GM18870 (cell line): ENCODE measurements around the gene TTC23.
A peak's percentile ranks its signal among the peaks of the same experiment; 100 is the strongest.

ENCODE experiments used
- ATAC-seq: cut with Tn5 transposase; IDR thresholded peaks from one replicate; pipeline ENCODE4 v1.9.1; 2021; ENCODE audit warnings: moderate library complexity; ENCODE audit not compliant: unreplicated experiment

Gene TTC23, protein sequence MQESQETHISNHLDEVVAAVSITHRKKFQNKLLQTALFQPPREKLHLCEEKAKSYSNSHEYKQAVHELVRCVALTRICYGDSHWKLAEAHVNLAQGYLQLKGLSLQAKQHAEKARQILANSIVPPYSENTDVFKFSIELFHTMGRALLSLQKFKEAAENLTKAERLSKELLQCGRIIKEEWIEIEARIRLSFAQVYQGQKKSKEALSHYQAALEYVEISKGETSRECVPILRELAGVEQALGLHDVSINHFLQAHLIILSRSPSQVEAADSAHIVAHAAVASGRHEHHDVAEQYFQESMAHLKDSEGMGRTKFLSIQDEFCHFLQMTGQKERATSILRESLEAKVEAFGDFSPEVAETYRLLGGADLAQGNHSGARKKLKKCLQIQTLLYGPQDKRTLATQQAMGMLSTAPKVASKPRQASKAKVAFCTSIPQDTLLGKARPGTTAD

DNA sequence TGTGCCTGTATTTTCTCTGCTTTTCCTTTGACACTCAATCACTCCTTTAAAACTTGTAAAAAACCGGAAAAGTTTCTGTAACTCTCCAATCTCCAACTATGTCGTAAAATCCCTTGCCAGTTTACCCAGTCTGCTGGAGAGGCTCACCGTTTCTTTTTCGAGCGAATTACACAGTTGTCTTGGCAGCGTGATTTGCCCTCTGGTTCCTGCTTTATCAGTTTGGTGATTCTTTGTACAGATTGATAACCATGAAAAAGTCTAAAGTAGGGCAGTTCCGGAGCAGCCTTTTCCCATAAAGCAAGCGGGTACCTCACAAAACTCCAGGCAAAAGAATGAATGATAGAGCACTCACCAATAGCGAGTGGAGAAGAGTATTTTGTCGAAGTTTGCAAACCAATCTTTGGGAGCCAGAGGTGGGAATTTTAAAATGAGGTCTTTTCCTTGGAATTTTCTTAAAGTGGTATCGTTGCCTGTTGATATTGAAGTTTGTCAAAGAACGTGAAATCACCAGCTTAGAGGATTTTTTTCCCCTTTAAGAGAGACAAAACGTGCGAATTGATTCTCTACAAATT is at the start of gene TTC23:
Gene TTC23 (minus strand): TSS at position 312 of the 572 bp plus-strand sequence. CDS start 20,869 bp downstream, outside the sequence.
- ATAC-seq: no peak

DNA sequence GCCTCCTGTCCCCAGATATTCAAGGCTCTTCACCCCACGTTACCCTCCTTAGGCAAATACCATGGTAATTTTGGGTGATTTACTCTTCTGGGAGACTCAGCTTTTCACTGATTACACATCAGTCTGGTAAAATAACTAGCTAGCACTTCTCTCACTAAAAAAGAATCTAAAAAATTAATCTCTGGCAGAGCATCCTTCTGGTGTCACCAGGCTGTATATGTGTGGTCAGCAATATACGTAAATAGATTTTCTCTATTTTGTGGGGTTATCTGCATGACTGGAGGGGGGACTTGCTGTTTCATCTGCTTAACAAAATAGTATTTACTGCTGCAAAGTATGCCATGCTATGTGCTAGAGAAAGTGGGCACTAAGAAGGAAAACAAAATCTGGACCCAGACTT is 47.0 kb upstream of the TTC23 start:
- ATAC-seq: no peak

DNA sequence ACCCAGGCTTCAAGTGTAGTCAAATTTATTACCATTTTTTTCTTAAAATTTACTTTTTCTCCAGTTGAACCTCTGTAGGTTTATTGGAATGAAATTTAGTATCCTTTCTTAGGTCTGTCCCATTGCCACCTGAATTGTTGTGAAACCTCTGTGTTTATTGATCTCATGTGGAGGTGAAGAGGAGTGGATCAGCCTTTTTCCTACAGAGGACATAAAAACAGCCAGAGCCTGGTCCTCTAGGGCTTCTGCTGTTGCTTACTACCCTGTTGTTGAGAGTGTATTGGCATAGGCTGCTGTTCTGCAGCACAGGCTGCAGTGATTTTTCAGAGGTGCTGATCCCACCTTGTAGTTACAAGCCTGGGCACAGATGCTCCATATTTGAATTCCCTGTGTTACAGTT is 46.5 kb upstream of the TTC23 start:
- ATAC-seq: no peak

DNA sequence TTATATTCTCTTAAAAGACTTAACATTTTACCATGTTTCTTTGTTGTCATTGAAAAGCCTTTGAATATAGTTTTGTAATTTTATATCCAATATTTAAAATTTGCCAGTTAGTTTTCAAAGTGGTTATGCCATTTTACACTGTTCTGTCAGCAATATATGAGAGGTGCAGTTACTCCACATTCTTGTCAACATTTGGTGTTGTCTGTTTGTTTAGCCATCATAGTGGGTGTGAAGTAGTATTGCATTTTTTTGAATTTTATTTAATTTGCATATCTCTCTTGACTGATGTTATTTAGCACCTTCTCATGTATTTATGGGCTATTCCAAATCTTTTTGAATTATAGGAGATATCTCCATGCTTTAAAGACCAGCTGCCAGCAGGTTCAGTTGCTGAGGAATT is 42.3 kb upstream of the TTC23 start:
- ATAC-seq: no peak

DNA sequence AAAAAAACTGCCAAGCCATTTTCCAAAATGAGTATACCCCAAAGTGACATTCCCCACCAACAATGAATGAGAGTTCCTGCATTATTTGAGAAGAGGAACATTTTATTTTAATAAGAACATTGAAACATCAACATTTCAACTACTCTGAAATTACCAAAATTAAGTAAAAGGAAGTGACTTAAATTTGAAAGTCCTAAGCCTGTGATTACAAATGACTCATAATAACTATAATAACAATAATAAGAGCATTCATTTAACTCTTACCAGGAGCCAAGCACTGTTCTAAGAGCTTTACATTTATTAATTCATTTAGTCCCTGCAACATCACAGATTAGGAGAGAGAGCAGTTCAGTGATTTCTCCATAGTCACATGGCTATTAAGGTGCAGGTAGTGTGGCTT is 34.3 kb upstream of the TTC23 start:
- no peak for ATAC-seq

DNA sequence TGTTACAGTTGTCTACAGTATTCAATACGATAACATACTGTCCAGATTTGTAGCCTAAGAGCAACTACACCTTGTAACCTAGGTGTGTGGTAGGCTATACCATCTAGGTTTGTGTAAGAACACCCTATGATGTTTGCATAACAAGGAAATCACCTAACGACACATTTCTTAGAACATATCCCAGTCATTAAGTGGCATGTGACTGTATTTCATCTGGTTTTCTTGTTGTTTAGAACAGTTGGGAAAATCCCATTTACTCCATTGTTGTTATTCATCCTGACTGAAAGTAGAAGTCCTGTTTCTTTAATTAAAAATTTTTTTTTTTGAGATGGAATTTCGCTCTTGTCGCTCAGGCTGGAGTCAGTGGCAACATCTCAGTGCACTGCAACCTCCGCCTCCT is 33.2 kb upstream of the TTC23 start:
- ATAC-seq: no peak

DNA sequence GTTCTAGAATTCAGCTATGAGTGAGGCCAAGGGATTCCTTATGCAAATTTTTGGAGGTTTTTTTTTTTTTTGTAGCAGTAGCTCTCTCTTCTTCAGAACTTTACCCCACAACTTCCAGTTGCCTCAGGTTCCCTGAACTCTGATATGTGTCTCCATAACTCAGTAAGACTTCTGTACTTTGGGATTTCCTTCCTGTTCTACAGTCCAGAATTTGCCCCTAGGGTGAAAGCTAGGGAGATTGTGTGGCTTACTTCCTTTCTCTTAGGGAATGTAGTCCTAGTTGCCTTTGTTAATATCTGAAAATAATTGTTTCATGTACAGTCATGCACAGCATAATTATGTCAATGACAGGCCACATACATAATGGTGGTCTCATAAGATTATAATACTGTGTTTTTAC is 32.7 kb upstream of the TTC23 start:
- no peak for ATAC-seq

DNA sequence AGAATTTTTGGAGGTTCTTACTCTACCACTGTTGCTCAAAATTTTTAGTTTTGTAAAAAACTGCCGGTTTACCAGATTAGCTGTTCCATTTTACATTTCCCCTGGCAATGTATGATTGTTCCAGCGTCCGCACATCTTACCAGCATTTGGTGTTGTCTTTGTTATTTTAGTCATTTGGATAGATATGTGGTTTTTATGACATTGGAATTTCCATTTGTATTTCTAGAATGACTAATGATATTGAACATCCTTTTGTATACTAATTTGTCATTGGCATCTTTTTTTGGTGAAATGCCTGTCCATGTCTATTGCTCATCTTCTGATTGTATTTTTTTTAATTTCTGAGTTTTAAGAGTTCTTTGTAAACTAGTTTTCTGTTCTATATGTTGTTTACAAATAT is 30.4 kb upstream of the TTC23 start:
- no peak for ATAC-seq

DNA sequence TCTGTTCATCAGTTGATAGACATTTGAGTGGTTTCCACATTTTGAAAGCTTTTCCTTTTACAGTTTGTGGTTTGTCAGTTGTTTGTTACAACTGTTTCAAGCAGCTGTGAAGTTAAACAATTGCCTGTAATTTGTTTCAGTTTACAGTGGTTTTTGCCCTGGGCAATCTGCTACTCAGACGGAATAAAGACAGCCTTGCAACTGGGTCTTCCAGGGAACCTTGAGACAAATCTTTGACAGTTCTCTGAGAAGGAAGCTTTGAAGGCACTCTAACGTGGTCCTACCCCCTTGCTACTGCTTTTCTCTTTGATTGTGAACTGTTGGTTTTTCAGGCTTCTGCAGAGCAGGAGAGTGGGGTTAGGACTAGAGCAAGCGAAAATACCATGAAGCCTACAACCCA is 29.9 kb upstream of the TTC23 start:
- ATAC-seq: no peak

DNA sequence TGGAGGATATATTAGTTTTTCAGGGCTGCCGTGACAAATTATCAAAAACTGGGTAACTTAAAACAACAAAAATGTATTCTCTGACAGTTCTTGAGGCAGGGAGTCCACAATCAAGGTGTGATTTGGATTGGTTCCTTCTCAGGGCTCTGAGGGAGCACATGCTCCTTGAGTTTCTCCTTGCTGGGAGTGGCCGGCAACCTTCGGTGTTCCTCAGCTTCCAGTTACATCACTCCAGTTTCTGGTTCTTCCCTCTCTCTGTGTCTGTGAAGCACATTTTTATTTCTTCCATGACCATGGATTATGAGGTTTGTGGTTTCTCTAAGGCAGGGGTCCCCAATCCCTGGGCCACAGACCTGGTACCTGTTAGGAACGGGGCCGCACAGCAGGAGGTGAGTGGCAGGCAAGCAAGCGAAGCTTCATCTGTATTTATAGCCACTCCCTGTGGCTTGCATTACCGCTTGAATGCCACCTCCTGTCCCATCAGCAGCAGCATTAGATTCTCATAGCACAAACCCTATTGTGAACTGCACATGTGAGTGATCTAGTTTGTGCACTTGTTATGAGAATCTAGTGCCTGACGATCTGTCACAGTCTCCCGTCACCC is 26.2 kb upstream of the TTC23 start:
- peak; percentile 63 for ATAC-seq

DNA sequence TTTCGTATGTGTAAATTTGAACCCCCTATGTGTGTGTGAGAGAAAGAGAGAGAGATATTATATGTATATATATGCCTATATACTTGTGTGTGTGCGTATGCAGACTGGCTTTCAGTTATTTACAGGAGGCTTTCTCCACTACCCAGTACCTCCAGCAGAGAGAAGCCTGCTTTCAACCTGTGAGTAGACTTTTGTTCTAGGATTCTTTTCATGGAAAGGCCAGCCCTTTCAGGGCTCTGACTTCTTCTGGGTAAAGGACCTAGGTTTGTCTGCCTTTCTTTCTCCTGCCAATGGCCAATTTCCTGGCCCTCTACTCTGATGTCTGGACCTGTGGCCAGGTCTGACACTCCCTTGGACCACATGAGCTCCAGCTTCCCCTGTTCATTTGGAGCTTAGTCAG is 25.7 kb upstream of the TTC23 start:
- ATAC-seq: no peak

DNA sequence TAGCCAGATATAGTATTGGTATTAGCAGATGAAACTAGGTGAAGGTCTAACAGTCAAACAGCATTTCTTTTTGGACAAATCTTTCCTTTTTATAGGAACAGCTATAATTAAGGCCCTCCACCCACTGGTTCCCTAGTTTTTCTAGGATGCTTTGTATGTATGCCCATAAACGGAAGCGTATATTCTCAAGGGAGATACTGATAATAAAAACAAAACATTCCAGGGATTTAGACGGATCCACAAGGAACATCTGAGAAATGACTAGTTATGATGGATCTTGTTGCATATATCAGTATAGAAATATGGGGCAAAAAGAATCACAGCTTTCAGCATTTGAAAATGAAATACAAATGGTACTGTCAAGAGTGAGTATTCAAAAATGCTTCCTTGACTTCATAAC is 24.4 kb upstream of the TTC23 start:
- ATAC-seq: no peak

DNA sequence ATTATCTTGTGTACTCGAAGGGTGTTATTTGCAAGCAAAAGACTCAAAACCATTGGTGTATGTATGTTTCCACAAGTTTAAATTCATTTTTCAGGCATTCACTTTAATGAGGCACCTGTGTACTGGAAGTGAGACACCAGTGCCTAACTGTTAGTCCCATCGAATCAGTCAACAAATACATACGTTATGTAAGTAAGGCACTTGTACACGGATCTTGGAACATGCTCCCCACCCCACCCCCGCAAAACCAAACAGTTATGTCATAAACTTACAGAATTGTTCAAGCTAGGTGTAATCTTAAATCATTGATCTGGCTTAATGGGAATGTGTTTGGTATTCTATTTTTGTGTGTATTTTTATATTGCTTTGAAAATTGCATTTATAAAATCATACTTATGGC is 19.1 kb upstream of the TTC23 start:
- ATAC-seq: no peak

DNA sequence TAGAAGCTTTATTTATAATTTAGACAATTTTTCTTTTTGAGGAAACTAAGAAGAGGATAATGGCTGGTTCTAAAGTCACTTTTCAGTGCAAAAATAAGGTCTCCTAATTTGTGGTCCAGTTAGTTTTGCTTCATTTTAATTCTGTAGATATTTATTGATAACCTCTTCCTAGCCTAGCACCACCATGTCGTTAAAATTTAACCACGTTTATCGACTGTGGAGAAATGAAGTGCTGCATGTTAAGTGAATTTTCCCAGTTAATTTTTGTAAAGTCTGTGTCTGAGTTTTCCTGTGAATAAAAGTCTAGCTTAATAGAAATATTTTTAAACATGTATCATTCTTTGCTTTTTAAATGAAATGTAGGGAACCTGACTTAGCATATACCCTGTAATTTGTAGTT is 18.6 kb upstream of the TTC23 start:
- no peak for ATAC-seq

DNA sequence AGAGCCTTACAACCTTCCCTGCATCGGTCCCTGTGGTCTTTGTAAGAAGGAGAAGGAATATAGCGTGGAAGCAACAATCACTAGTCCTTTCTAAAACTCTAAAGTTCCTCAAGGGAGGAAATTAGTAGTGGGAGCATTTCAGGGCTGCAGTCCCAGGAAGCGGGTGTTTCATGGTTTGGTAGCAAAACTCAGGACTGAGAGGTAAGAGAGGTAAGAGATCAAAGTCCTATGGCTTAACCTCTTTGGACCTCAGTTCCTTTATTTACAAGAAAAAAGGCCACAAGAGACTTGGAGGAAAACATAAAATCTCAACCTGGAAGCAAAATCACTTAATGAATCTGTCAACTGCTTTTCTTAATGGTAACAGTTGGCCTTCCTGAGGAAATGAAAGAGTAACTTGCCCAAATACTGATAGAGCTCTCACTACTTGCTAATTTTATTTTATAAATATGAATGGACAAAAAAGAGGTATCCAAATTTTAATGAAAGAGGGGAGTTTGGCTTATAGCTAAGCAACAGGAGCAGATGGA is 16.2 kb upstream of the TTC23 start:
- ATAC-seq: no peak

DNA sequence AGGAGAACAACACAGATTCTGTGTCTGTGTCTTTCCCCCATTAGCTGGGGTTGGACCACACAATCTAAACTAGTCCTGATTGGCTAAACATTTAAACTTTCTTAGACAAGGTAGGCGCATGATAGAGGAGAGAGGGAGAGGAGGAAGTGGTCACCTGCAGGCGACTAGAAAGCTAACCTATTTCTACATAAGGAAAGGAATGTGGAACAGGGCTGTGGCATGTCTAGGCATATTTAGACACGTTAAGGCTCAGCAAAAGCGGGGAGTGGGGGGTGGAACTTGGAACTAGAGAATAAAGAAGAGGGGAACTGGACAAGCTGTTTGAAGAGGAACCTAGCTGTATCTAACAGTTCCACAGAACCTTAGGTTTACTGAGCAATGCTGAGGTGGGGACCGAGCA is 14.7 kb upstream of the TTC23 start:
- no peak for ATAC-seq

DNA sequence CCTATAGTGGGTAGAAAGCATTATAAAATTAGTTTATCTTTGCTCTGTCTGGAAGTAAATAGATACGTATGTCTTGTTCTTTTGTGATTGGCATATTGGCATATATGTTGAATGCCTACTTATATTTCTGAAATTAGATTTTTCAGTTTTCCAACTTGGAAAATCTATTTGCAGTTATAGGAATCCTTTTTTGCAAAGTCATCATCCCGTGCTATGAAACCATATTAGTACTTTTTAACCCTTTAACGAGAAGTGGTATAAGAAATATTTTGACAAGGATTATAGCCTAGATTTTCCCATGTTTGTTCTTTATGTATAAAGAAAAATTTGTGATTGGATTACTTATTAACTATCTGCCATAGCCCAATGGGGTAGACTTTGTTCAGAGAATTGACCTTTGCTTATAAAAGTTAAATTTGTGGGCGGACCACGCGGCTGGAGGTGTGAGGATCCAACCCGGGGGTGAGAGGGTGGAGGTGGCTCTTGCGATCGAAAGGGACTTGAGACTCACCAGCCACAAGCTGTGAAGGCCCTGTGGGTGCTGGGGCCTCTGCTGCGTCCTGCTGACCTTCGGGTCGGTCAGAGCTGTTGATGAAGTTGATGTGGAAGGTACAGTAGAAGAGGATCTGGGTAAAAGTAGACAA is 7.8 kb upstream of the TTC23 start:
- ATAC-seq: no peak

DNA sequence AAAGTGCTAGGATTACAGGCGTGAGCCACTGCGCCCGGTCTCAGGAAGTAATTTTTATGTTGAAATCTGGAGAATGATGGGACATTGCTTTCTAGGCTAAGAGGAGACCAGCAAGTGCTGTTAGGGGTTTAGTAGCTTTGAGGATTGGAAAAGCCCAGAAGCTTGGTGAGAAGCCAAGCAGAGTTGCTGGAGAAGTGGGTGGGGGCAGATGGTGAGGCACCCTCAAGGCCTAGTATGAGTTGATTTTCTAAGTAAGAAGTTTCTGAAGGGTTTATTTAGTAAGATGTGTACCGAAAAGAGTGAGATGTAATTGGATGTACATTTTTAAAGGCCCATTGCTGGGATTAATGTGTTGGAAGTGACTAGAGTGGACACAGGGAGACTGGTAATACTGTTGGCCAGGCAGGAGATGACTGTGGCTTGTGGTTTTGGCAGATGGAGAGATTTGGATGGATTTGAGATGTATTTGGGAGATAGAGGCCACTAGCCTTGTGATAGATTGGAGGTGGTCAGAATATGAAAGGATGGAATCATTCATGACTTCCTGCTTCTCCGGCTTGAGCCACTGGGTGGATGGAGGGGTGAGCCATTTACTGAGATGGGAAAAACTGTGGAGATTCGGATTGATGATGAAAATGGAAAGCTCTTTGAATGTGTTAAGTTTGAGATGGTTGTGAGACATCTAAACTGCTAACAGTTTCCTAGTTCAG is 4.2 kb upstream of the TTC23 start:
- ATAC-seq: no peak

DNA sequence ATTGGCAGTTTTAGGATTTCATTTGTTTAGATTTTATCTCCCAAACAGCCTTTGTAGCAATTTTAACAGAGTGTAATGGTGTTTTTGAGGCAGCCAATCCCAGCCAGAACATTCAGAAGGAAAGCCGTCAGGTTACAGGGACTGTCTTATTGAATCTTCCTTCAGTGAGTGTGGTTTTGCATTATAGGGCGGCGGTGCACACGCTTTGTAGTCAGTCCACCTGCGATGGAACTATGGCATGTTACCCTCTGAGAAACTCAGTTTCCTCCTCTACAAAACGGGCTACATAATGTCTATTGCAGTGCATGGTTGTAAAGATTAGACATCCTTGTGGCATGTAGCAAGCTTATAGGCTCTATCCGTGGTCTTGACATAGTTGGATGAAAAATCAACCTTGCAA is 2.9 kb upstream of the TTC23 start:
- no peak for ATAC-seq

DNA sequence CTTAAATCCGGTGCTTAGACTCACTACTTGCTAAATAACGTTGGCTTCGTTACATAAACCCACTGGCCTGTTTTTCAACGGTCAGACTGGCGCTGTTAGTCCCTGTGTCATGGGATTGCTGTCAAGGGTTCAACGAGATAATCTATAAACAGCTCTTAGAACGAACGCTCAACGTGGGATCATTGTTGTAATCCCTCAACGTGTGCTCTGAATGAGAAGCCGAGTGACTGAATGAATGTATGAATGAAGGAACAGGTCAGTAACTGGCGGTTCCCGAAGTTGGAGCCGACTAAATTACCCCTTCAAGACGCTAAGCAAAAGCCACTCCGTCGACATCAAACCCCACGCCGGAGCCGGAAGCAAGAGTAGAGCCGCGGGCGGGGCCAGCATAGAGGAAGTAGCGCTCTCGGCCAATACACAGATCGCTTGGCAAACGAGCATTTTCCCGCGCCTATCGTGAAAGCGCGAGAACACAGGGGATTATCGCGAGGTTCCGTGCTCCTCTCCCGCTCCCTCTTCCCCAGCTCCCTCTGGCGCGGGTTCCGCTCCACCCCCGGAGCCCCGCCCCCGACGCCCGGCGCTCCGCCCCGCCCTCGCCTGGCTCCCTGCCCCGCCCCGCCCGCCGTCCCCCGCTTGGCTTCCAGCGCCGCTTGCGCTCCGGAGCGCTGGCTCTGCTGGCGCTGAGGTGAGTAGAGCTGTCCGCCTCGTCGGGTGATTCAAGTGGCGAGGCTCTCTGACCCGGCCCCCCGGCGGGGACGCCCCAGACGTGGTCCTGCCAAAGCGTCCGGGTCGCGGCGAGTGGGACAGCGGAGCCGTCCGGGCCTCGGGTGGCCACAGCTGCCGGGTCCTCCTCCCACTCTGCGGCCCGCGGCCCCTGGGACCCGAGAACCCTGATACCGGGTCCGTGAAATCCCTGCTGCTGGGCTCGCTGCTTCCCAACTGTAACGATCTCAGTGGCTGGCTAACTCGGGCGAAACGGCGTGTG is 1.8 kb upstream of the TTC23 start, which contains the start of gene LRRC28:
Gene LRRC28 (plus strand): TSS at position 625 of the 985 bp plus-strand sequence. CDS start 4,477 bp downstream, outside the sequence.
- peak; percentile 91 for ATAC-seq
